ENCODE measurements around the gene APLP2.
"Not testable (repeated sequence)": the region's sequence is repeated elsewhere in the genome, so short reads cannot be mapped to it uniquely, and the experiment has no call there.

DNA sequence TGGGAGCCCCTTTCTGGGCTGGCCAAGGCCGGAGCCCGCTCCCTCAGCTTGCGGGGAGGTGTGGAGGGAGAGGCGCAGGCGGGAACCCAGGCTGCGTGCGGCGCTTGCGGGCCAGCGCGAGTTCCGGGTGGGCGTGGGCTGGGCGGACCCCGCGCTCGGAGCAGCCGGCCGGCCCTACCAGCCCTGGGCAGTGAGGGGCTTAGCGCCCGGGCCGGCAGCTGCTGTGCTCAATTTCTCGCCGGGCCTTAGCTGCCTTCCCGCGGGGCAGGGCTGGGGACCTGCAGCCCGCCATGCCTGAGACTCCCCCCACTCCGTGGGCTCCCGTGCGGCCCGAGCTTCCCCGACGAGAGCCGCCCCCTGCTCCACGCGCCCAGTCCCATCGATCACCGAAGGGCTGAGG, 48.1 kb upstream of the APLP2 start:
- not testable (repeated sequence) for TF ChIP-seq CTCF (IDR thresholded peaks at IDR 0.05); ZFX (IDR thresholded peaks at IDR 0.05; ENCODE audit: borderline replicate concordance)
